ENCODE data around the gene TIMP2. TPM values are rescaled to one million over a fixed set of nuclear protein-coding genes. Genes with fewer than 3 reads are reported as not detected.
A peak's percentile ranks its signal among the peaks of the same experiment; 100 is the strongest.

TIMP2 gene
- total and polyA plus RNA-seq, 2 of the 8 experiments (the other 6 are each of a cell fraction or from before 2014, with no cell fraction given) = 18.2 to 43.3 TPM

GRCh38 chr17:78924481-78925151 lies 571 bp downstream of the TIMP2 start:
- no peak overlapping the region for H3K23ac ChIP-seq (ENCODE audit: insufficient read length)
- no peak for TF ChIP-seq NANOG (IDR thresholded peaks at IDR 0.05; ENCODE audit: insufficient read depth, low read depth, low read length, poor library complexity, severe bottlenecking)
- TF ChIP-seq CEBPB (IDR thresholded peaks at IDR 0.05; ENCODE audit: low read depth, low read length) = no peak
- no peak for TF ChIP-seq SRF (IDR thresholded peaks at IDR 0.05; ENCODE audit: low read depth, low read length)
- no peak for TF ChIP-seq HDAC6 (IDR thresholded peaks at IDR 0.05; ENCODE audit: low read depth, low read length)
- TF ChIP-seq RBBP5 (IDR thresholded peaks at IDR 0.05; ENCODE audit: borderline replicate concordance, low read depth, low read length) = no peak
- TF ChIP-seq POLR2A (IDR thresholded peaks at IDR 0.05; ENCODE audit: control extremely low read depth in 1 of 2, low read depth in 2 of 2, low read length in 2 of 2) = 0 out of 3 replicates have a peak, but pooled peaks of 1 of the 2 experiments have one; percentile 59
- TF ChIP-seq HDAC2 (IDR thresholded peaks at IDR 0.05; ENCODE audit: borderline replicate concordance in 1 of 2, low read depth in 2 of 2, low read length in 2 of 2) = no peak
- TF ChIP-seq RFX5 (IDR thresholded peaks at IDR 0.05; ENCODE audit: borderline replicate concordance, low read depth, low read length) = no peak
- no peak for TF ChIP-seq KDM4A (IDR thresholded peaks at IDR 0.05; ENCODE audit: low read depth, low read length, severe bottlenecking)
- no peak for TF ChIP-seq KDM1A (IDR thresholded peaks at IDR 0.05; ENCODE audit: borderline replicate concordance, low read length)
- TF ChIP-seq POU5F1 (IDR thresholded peaks at IDR 0.05; ENCODE audit: low read depth, low read length) = no peak
- TF ChIP-seq BRCA1 (IDR thresholded peaks at IDR 0.05; ENCODE audit: low read depth, low read length) = no peak

More at GRCh38 chr17:78924481-78925151, 571 bp downstream of the TIMP2 start:
- peaks cover 5 to 19% of the 10 kb centered on the region in 2 experiments for H4K20me1 ChIP-seq (replicated peaks in 1 of 2; ENCODE audit: control insufficient read depth in 1 of 2, insufficient read depth in 2 of 2, low read length in 2 of 2)
- peaks cover 4 to 16% (median 10%) of the 10 kb centered on the region in 4 experiments for H3K4me1 ChIP-seq (replicated peaks in 1 of 4; ENCODE audit: control insufficient read depth in 3 of 4, insufficient read depth in 4 of 4, low read length in 3 of 4)
- peaks cover 11% of the 10 kb centered on the region; the same call in 1 of the 2 replicates for H3K23me2 ChIP-seq (ENCODE audit: low read depth, low read length)
- H2BK15ac ChIP-seq (ENCODE audit: low read length) = no peak overlapping the region
- peaks cover 10% of the 10 kb centered on the region for H3K79me1 ChIP-seq (ENCODE audit: low read depth, low read length)
- H2BK5ac ChIP-seq (ENCODE audit: low read depth, low read length) = no peak overlapping the region
- no peak overlapping the region for H2AFZ ChIP-seq (ENCODE audit: low read length)
- H2BK12ac ChIP-seq (ENCODE audit: low read depth, low read length) = no peak overlapping the region
- no peaks in the 10 kb centered on the region for H3K9me3 ChIP-seq (ENCODE audit: insufficient read depth in 2 of 2, low read depth in 1 of 2, low read length in 1 of 2)
- no peak overlapping the region for H3K27ac ChIP-seq (ENCODE audit: low read depth, low read length)
- ChIA-PET CTCF (ENCODE audit: partially characterized antibody) (interaction anchor here (0.8 kb wide), 1 partner anchor 22 kb away, joined by 3 read pairs; the partner anchor contains the start of gene CEP295NL), POLR2A (ENCODE audit: partially characterized antibody) (interaction anchor here (1.4 to 2.8 kb wide), 3 partner anchors 9 to 25 kb away, joined by 3 to 16 read pairs (median 12); partner anchors contain the start of gene CEP295NL)
- DNase-seq (ENCODE audit: low read depth in 1 of 2, low spot score in 2 of 2) (peak in 1 of 2 experiments; percentile 58), FAIRE-seq (no peak)
- H2BK20ac ChIP-seq (ENCODE audit: low read length) = no peak overlapping the region
- no peak overlapping the region for H4K5ac ChIP-seq (ENCODE audit: insufficient read length, low read depth, low read length)
- peak overlapping the region; percentile 53 for H3K4ac ChIP-seq (replicated peaks; ENCODE audit: insufficient read length, low read depth, low read length)
- H3K18ac ChIP-seq (ENCODE audit: extremely low read depth, low read length) = peak overlapping the region; percentile 3; the same call in 1 of the 2 replicates
- peak overlapping the region; percentile 75 for H4K8ac ChIP-seq (ENCODE audit: extremely low read depth, insufficient read depth, low read length)
- H3K79me2 ChIP-seq (ENCODE audit: control insufficient read depth in 1 of 2, insufficient read depth in 2 of 2, low read length in 2 of 2) = peaks cover 0 to 40% of the 10 kb centered on the region in 2 experiments; a peak in 2 of 4 replicates
- H3K36me3 ChIP-seq (ENCODE audit: control insufficient read depth in 2 of 4, insufficient read depth in 4 of 4, low read length in 3 of 4) = peaks cover 0 to 3% (median 0%) of the 10 kb centered on the region in 4 experiments; a peak in 1 of 8 replicates
- H2AK5ac ChIP-seq (ENCODE audit: low read depth, low read length) = no peak overlapping the region
- H3K14ac ChIP-seq (ENCODE audit: insufficient read length) = no peak overlapping the region
- no peak overlapping the region for H3K56ac ChIP-seq (replicated peaks; ENCODE audit: insufficient read length, low read depth, low read length)
- no peak overlapping the region for H4K91ac ChIP-seq (replicated peaks; ENCODE audit: insufficient read length, low read length)
- peak overlapping the region; percentile 87 to 96 for H3K4me2 ChIP-seq (ENCODE audit: insufficient read depth in 1 of 2, low read depth in 2 of 2, low read length in 2 of 2)
- H3K9ac ChIP-seq (replicated peaks in 1 of 4; ENCODE audit: extremely low read depth in 1 of 4, low read depth in 3 of 4, low read length in 3 of 4) = peak overlapping the region; percentile 35 to 80 (median 54)
- 1% methylated on average over 18 of the region's 64 CpGs; no CpG with 5 or more reads in 1 of the 2 experiments for WGBS, 2 experiments (ENCODE audit: extremely low coverage in 1 of 2, insufficient coverage in 1 of 2, insufficient read length in 1 of 2, insufficient replicate concordance in 2 of 2, low coverage in 1 of 2, low lambda C conversion rate in 2 of 2, missing lambda C conversion rate in 1 of 2)
- peak overlapping the region; percentile 43 for H2BK120ac ChIP-seq (replicated peaks; ENCODE audit: low read depth, low read length)
- H3K4me3 ChIP-seq (ENCODE audit: extremely low read depth in 1 of 4, insufficient read depth in 2 of 4, low read depth in 3 of 4, low read length in 4 of 4) = peak overlapping the region; percentile 60 to 83 (median 70)
- no peaks in the 10 kb centered on the region for H3K27me3 ChIP-seq (replicated peaks in 1 of 4; ENCODE audit: control insufficient read depth in 3 of 4, extremely low read depth in 1 of 4, insufficient read depth in 3 of 4, low read length in 3 of 4)

Data from H1 (cell line).